Measurements from ENCODE around the gene ARHGAP31. TPM values are rescaled to one million over a fixed set of nuclear protein-coding genes. Genes with fewer than 3 reads are reported as not detected.

Gene ARHGAP31
- total and polyA plus RNA-seq, 4 donors = 0.99 to 4.6 (median 2.6) TPM

- H3K9me3 ChIP-seq (ENCODE audit: control insufficient read depth in 4 of 4, low read length in 3 of 4) = no peaks in the 10 kb centered on the region
- no peak for DNase-seq (ENCODE audit: low spot score)
- no peak overlapping the region for H3K4me3 ChIP-seq (ENCODE audit: low read depth in 1 of 3, low read length in 3 of 3)
- no peaks in the 10 kb centered on the region for H3K36me3 ChIP-seq (ENCODE audit: control insufficient read depth in 4 of 4, insufficient read depth in 3 of 4, low read depth in 1 of 4, low read length in 3 of 4)
- H3K9ac ChIP-seq (ENCODE audit: low read depth in 1 of 2, low read length in 2 of 2) = no peak overlapping the region
- H3K4me1 ChIP-seq (ENCODE audit: control insufficient read depth in 4 of 4, insufficient read depth in 4 of 4, low read length in 3 of 4) = peaks cover 0 to 6% (median 0%) of the 10 kb centered on the region in 4 donors
- WGBS = 79% methylated on average over 6 of the region's 6 CpGs
- no peaks in the 10 kb centered on the region for H3K27me3 ChIP-seq (ENCODE audit: control insufficient read depth in 4 of 4, insufficient read depth in 4 of 4, low read length in 3 of 4)
- TF ChIP-seq TAF1 (conservative IDR thresholded peaks at IDR 0.05) (no peak), SP1 (IDR thresholded peaks at IDR 0.05) (no peak), HNF4G (IDR thresholded peaks at IDR 0.05) (no peak), RAD21 (IDR thresholded peaks at IDR 0.05) (no peak), NR2F2 (IDR thresholded peaks at IDR 0.05) (no peak), ATF3 (IDR thresholded peaks at IDR 0.05) (no peak), FOXA2 (IDR thresholded peaks at IDR 0.05) (no peak), REST (IDR thresholded peaks at IDR 0.05) (no peak), FOXA1 (IDR thresholded peaks at IDR 0.05) (no peak), ZBTB33 (IDR thresholded peaks at IDR 0.05) (no peak), EGR1 (IDR thresholded peaks at IDR 0.05; ENCODE audit: low read depth in 2 of 2) (no peak), MAX (IDR thresholded peaks at IDR 0.05) (no peak)
- no peak overlapping the region for H3K27ac ChIP-seq (ENCODE audit: low read depth in 1 of 2, low read length in 2 of 2)
These were observed 39.8 kb downstream of the ARHGAP31 start for GRCh38 chr3:119333773-119334509.

GRCh38 chr3:119336823-119337222 is 42.6 kb downstream of the ARHGAP31 start:
- TF ChIP-seq FOXA1 (IDR thresholded peaks at IDR 0.05) (no peak), NR2F2 (IDR thresholded peaks at IDR 0.05) (no peak), ZBTB33 (IDR thresholded peaks at IDR 0.05) (no peak), JUND (IDR thresholded peaks at IDR 0.05) (no peak), REST (IDR thresholded peaks at IDR 0.05) (no peak), CTCF (IDR thresholded peaks at IDR 0.05; ENCODE audit: low read depth, low read length, missing input control) (no peak), FOXA2 (IDR thresholded peaks at IDR 0.05) (no peak), SP1 (IDR thresholded peaks at IDR 0.05) (no peak), RAD21 (IDR thresholded peaks at IDR 0.05) (no peak), EGR1 (IDR thresholded peaks at IDR 0.05; ENCODE audit: low read depth in 2 of 2) (no peak), TAF1 (conservative IDR thresholded peaks at IDR 0.05) (no peak), YY1 (IDR thresholded peaks at IDR 0.05) (no peak), GABPA (IDR thresholded peaks at IDR 0.05 in 1 of 2, conservative IDR thresholded peaks at IDR 0.05 in 1 of 2) (no peak), MAX (IDR thresholded peaks at IDR 0.05) (no peak)
- Histone ChIP-seq H3K9me3 (ENCODE audit: control insufficient read depth in 4 of 4, low read length in 3 of 4) (no peaks in the 10 kb centered on the region), H3K4me1 (ENCODE audit: control insufficient read depth in 4 of 4, insufficient read depth in 4 of 4, low read length in 3 of 4) (peaks cover 0 to 6% (median 0%) of the 10 kb centered on the region in 4 donors), H3K36me3 (ENCODE audit: control insufficient read depth in 4 of 4, insufficient read depth in 3 of 4, low read depth in 1 of 4, low read length in 3 of 4) (no peaks in the 10 kb centered on the region), H3K4me3 (ENCODE audit: low read depth in 1 of 3, low read length in 3 of 3) (no peak overlapping the region), H3K27me3 (ENCODE audit: control insufficient read depth in 4 of 4, insufficient read depth in 4 of 4, low read length in 3 of 4) (no peaks in the 10 kb centered on the region), H3K9ac (ENCODE audit: low read depth in 1 of 2, low read length in 2 of 2) (no peak overlapping the region), H3K27ac (ENCODE audit: low read depth in 1 of 2, low read length in 2 of 2) (no peak overlapping the region)
- 89% methylated on average over 5 of the region's 5 CpGs for WGBS
- no peak for DNase-seq (ENCODE audit: low spot score)
